COLO829 (cell line): ENCODE data around the gene DCST2.

Source experiments
- DNase-seq: peaks from one replicate; pipeline ENCODE4 v3.0.0; 2012; ENCODE audit warnings: low spot score

Gene DCST2

DNA sequence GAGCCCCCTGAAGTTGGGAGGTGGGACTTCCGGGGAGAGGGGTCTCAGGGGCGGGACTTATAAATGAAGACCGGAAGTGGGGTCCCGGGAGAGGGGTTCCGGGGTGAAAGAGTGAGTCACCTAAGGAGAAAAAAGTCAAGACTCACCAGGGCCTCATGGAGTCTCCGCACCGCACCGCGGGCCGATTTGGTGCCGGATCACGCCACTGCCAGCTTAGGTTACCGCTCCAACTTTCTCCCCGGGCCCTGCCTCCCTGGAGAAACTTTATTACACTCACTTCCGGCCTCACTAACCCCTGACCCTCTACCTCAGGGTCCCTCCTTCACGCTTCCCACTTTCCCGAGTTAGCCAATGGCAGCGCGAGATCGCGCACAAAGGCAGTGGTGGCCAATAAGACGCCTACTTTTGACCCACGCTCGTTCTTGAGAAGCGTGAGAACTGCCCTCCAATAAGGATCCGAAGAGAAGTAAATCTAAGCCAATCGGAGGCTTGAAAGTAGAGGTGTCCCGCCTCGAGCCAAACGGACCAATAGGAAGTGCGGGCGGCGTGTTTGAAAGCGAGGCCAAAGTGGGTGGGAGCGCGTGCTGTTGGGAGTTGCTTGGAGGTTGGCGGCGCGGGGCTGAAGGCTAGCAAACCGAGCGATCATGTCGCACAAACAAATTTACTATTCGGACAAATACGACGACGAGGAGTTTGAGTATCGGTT lies 59.3 kb downstream of the DCST2 start, which contains the start of gene CKS1B:
Gene CKS1B (plus strand): TSS at position 580 of the 706 bp plus-strand sequence. CDS start 65 bp downstream, at position 645.
- peak; percentile 99 for DNase-seq

DNA sequence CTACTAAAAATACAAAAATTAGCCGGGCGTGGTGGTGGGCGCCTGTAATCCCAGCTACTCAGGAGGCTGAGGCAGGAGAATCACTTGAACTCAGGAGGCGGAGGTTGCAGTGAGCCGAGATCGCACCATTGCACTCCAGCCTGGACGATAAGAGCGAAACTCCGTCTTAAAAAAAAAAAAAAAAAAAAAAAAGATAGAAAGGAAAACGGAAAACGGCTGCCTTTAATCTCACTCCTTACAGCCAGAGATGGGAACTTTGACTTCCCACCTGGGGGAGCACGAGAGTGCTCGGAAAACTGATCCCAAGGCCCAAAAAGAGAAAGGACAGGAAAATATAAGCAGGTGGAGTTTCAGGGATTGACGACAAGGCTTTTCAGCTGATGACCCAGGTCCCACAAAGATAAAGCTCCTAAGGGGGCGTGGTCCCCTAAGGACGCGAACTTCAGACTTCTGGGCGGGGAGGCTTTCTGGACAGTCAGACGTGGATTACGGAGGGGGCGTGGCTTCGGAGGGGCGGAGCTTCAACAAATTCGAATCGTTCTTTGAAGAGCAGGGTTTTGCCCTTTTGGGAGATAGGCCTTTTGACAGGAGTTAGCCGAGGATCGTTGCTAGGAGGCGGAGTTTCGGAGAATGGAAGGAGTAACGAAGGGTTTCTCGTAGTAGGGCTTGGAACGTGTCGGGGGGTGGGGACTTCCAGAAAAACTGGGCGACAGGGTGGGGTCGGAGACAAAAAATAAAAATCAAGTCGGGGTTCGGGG lies 60.1 kb downstream of the DCST2 start:
- peak; percentile 99 for DNase-seq

DNA sequence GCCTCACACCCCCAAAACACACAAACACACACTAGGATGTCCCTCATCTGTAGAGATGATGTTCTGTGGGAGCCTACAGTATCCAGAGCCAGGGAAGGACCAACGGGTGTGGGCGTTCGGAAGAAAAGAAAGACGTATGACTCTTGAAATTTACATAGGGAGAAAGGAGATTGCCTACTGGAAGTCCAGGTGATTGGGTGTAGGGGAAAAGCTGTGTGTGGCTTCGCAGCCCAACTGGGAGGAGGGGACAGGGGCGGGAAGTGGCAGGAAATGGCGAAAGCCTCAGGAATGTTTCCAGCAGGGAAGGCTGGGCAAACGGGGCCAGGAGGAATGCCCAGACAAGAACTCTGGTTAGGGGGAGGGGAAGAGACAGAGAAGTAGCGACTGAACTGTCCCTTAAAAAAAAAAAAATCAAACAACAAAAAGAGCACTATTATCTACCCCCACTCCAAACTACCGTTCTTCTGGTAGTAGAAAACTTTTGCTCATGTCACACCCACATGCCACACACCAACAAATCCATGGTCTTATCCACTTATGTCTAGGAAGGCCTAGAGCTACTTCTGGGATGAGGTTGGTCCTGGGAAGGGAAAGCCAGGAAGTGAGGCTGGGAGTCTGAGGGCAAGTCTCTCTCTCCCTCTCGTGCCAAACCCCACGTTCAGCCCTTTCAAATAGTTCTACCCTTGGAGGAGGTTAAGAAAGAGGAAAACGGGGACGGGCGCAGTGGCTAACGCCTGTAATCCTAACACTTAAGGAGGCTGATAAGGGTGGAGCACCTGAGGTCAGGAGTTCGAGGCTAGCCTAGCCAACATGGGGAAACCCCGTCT lies 60.9 kb downstream of the DCST2 start:
- peak; percentile 90 for DNase-seq

DNA sequence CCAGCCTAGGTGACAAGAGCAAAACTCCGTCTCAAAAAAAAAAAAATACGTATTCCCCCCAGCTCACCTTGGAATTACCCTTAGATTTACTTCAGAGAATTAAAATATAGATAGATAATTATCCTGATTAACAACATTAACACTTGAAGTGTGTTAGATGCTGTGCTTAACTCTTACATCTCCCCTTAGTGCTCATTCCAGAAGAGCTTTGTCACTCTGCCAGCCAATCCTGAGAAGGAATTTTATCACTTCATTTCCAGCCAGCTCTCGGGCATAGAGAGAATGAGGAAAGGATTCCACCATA lies 61.4 kb downstream of the DCST2 start:
- DNase-seq: no peak

DNA sequence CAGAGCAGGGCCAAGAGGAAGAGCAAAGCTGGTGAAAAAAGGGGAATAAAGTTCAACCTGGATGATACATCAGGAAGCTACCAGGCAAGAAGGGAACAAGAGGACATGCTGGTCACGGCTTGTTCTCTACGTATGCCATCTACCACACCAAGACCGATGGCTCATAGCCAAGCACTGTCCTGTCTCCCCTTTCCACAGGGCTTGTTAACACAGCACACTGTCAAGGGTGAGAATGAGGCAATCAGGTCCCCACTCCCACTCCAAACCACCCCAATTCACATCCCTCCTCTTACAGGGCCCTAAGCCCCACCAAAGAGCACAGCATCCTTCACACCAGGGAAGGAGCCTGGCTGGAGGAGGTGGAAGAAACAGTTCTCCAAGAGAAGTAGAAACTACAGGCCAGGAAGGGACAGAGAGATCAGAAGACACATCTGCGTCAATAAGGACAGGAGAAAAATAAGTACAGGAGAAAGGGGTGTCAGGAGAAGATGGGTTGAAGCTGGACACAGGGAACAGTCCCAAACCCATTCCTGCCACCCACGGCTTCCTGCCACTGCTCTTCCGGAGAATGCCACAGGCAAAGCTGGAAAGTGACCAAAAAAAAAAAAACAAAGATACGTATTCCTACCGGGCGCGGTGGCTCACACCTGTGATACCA lies 62.1 kb downstream of the DCST2 start:
- peak; percentile 48 for DNase-seq

DNA sequence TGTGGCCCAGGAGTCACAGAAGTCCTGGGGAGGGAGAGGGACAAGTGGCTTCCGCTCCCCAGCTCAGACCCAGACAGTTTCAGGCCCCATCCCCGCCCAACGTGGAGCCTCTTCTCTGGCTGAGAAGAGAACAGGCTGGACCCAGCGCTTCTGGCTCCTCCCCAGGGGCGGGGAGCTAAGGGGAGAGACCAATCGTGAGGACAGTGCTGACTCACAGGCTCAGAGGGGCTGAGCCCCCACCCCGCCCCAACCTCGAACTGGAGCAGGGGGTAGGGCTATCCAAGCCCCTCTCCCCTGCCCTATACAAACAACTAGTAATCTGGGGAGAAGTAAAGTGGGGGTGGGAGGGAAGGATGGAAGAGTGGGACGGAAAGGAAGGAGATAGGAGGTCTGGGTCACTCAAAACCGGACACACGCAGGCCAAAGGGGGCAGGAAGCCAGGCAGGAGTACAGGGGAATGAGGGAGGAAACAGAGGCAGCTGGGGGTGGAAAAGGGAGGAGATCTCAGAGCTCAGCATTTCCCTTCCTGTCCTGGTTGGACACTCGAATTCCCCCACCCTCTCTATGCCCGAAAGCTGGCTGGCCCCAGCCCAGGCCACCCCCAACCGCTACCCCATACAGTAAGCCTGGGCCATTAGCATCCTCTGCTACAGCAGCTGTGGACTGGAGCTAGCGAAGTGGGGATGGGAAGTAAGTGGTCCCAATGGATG lies 62.8 kb downstream of the DCST2 start, which contains the start of gene SHC1:
Gene SHC1 (minus strand): TSS at position 117 of the 710 bp plus-strand sequence. CDS start 221 bp downstream, outside the sequence.
- peak; percentile 92 for DNase-seq

DNA sequence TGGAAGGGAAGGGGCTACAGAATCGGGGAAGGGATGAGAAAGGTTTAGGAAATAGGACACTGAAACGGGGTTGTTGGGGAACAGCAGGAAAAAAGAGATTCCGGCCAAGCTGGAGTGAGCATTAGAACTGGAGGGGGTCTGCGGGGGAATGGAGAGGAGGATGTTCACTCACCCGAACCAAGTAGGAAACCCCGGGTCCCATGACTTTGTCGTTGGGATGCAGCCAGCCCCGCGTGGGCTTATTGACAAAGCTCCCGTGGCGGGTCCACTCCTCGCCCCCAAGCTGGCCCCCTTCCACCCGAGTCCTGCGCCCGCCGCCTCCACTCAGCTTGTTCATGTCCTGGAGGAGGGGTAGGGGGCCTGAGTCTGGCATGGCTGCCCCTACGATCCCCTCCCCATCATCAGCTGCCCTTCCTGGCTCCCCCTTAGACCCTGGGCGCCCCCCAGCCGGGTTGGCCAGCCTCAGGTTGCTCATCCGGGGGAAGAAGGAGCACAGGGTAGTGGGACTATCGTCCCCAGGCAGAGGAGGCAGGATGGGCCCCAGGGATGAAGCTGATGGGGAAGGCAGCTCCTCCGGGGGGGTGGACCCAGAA lies 63.6 kb downstream of the DCST2 start:
- DNase-seq: no peak

DNA sequence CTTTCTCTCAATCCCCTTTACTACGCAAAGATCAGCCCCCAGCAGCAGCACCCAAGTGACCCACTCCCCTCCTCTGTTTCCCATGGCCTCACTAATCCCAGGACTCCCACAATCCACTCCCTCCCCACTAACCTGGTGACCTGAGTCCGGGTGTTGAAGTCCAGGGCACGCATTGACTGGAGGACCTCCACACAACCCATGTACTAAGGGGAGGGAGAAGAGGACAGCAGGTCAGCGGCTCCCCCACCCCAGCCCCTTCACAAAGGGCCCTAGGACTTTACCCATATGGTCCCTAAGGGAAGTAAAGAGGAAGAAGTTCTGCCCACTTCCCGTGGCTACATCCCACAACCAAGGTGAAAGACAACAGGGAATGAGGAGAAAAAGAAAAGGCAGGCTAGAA lies 64.3 kb downstream of the DCST2 start:
- DNase-seq: no peak

DNA sequence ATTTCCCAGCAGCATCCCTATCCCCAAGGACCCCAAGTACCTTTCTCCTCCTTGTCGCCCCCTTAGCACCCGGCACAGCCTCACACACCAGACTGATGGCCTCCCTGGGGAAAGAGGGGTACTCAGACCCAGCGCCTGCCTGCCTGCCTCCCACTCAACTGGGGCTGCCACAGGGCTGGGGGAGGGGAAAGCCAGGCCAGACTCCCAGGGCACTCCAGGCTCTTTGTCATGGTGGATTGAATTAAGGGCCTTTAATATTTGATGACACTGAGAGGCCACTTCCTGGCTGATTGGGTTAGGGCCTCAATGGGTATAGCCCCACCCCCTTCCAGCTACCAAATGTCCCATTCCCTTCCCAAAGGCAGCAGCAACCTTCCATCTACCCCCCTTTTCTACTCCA lies 64.8 kb downstream of the DCST2 start:
- DNase-seq: no peak
